ENCODE data around the gene KCNMA1. TPM values are rescaled to one million over a fixed set of nuclear protein-coding genes. Genes with fewer than 3 reads are reported as not detected.
A peak's percentile ranks its signal among the peaks of the same experiment; 100 is the strongest.

The KCNMA1 gene
- polyA plus RNA-seq, 1 of the 3 experiments (the other 2 are of a cell fraction), result 107 TPM

DNA sequence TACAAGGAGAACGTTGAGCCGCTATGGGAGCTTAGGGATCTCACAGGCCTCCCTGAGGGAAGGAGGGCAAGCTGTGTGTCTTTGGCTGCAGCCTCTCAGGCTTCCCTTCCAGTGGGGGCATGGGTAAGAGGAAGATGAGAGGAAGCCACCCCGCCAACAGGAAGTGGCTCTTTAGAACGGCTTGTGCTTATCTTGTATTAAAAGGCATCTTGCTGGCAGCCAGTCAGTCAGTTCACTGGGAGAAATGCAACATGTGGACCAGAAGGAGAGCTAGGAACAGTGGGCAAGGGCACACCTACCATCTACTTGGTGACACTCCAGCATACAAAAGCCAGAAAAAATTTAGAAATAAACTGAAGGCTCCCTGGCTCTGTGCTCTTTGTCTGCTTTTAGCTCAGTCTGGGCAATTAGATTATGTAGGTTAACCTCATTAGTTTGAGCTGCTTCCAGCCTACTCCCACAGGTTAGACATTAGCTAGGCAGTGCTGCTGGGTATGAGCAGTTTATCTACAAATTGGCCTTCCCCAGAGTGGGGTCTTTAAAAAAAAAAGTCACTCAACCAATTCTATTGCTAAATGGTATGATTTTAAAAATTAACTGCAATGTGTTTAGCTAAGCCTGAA, 595.9 kb downstream of the KCNMA1 start:
- Histone ChIP-seq H3K4me2 (no peak overlapping the region), H3K4me3 (ENCODE audit: low read depth in 2 of 2, low read length in 1 of 2) (no peak overlapping the region), H3K9ac (no peak overlapping the region), H3K4me1 (ENCODE audit: control insufficient read depth in 1 of 2, insufficient read depth in 2 of 2, low read depth in 1 of 2, low read length in 1 of 2) (peaks cover 9 to 35% of the 10 kb centered on the region in 2 experiments; a peak in 3 of 4 replicates), H3K27ac (ENCODE audit: low read depth in 2 of 2, low read length in 1 of 2) (peak overlapping the region in 1 of 2 experiments; percentile 97; a peak in 3 of 4 replicates), H4K20me1 (ENCODE audit: insufficient read depth) (no peaks in the 10 kb centered on the region), H3K9me3 (no peaks in the 10 kb centered on the region), H3K36me3 (replicated peaks in 1 of 2; ENCODE audit: control insufficient read depth in 1 of 2, insufficient read depth in 2 of 2, low read length in 1 of 2) (peaks cover 0 to 17% of the 10 kb centered on the region in 2 experiments), H3K9me2 (no peaks in the 10 kb centered on the region), H3F3A (replicated peaks; ENCODE audit: insufficient read depth) (peaks cover 7% of the 10 kb centered on the region), H3K27me3 (ENCODE audit: insufficient read depth) (no peaks in the 10 kb centered on the region), H3K79me2 (ENCODE audit: insufficient read depth) (no peaks in the 10 kb centered on the region), H2AFZ (ENCODE audit: low read depth) (no peak overlapping the region; the same call in 1 of the 2 replicates)
- ChIA-PET CTCF (interaction anchor here (0.6 to 2.0 kb wide), 6 partner anchors 9 to 70 kb away, joined by 3 to 7 read pairs (median 3); no protein-coding TSS in a partner anchor), POLR2A (interaction anchor here (1.2 to 1.4 kb wide), 2 partner anchors 41 to 49 kb away, joined by 3 to 8 read pairs; no protein-coding TSS in a partner anchor)
- peak; percentile 66 for TF ChIP-seq CHD2 (IDR thresholded peaks at IDR 0.05; ENCODE audit: low read length, partially characterized antibody)
- peak in 1 of 2 experiments; percentile 70; a peak in 1 of 4 replicates for TF ChIP-seq EP300 (IDR thresholded peaks at IDR 0.05; ENCODE audit: borderline replicate concordance in 1 of 2, low read depth in 1 of 2, low read length in 1 of 2)
- TF ChIP-seq GABPA (IDR thresholded peaks at IDR 0.05; ENCODE audit: low read depth), result no peak
- TF ChIP-seq MXI1 (IDR thresholded peaks at IDR 0.05; ENCODE audit: low read depth, low read length), result peak; percentile 19; the same call in 1 of the 2 replicates
- peak; percentile 36; the same call in 1 of the 2 replicates for TF ChIP-seq RCOR1 (IDR thresholded peaks at IDR 0.05; ENCODE audit: low read length)
- no peak; the same call in 1 of the 2 replicates for TF ChIP-seq RAD21 (IDR thresholded peaks at IDR 0.05; ENCODE audit: low read length)
- TF ChIP-seq FOXM1 (IDR thresholded peaks at IDR 0.05; ENCODE audit: low read depth), result no peak
- TF ChIP-seq FOSL2 (IDR thresholded peaks at IDR 0.05; ENCODE audit: borderline replicate concordance, low read depth), result no peak
- no peak; the same call in 1 of the 2 replicates for TF ChIP-seq GATA2 (CRISPR knock-in tag; IDR thresholded peaks at IDR 0.05)
- no peak for TF ChIP-seq MEF2A (IDR thresholded peaks at IDR 0.05; ENCODE audit: borderline replicate concordance, low read depth)
- 65% methylated on average over 4 of the region's 4 CpGs for WGBS (ENCODE audit: low lambda C conversion rate)
- DNase-seq, result peak; percentile 61

- Histone ChIP-seq H3K27me3 (ENCODE audit: insufficient read depth) (no peaks in the 10 kb centered on the region), H3K79me2 (ENCODE audit: insufficient read depth) (no peaks in the 10 kb centered on the region), H3K9ac (no peak overlapping the region), H3F3A (replicated peaks; ENCODE audit: insufficient read depth) (peaks cover 7% of the 10 kb centered on the region), H3K4me3 (ENCODE audit: low read depth in 2 of 2, low read length in 1 of 2) (no peak overlapping the region), H3K27ac (ENCODE audit: low read depth in 2 of 2, low read length in 1 of 2) (peak overlapping the region in 1 of 2 experiments; percentile 68; a peak in 2 of 4 replicates), H3K9me2 (no peaks in the 10 kb centered on the region), H2AFZ (ENCODE audit: low read depth) (no peak overlapping the region), H4K20me1 (ENCODE audit: insufficient read depth) (no peaks in the 10 kb centered on the region), H3K36me3 (replicated peaks in 1 of 2; ENCODE audit: control insufficient read depth in 1 of 2, insufficient read depth in 2 of 2, low read length in 1 of 2) (peaks cover 0 to 28% of the 10 kb centered on the region in 2 experiments), H3K4me1 (ENCODE audit: control insufficient read depth in 1 of 2, insufficient read depth in 2 of 2, low read depth in 1 of 2, low read length in 1 of 2) (peaks cover 9 to 32% of the 10 kb centered on the region in 2 experiments; a peak in 3 of 4 replicates), H3K4me2 (no peak overlapping the region), H3K9me3 (no peaks in the 10 kb centered on the region)
- ChIA-PET POLR2A (no interaction called here), CTCF (interaction anchor here (0.8 to 2.7 kb wide), 4 partner anchors 10 to 74 kb away, joined by 4 to 15 read pairs (median 6); no protein-coding TSS in a partner anchor)
- DNase-seq, result no peak
- WGBS (ENCODE audit: low lambda C conversion rate), result 86% methylated on average over 4 of the region's 4 CpGs
- no peak for TF ChIP-seq SIN3A (IDR thresholded peaks at IDR 0.05; ENCODE audit: borderline replicate concordance, low read depth, low read length)
- no peak for TF ChIP-seq JUND (IDR thresholded peaks at IDR 0.05)
- TF ChIP-seq RFX5 (IDR thresholded peaks at IDR 0.05; ENCODE audit: low read length), result no peak
- TF ChIP-seq TAF1 (IDR thresholded peaks at IDR 0.05; ENCODE audit: borderline replicate concordance, low read depth, low read length), result no peak
- TF ChIP-seq SMC3 (IDR thresholded peaks at IDR 0.05; ENCODE audit: low read depth, low read length), result no peak
These were observed 599.2 kb downstream of the KCNMA1 start for GRCh38 chr10:77038407-77038806.

Measured in SK-N-SH (cell line).